ENCODE measurements around the gene GPR155.

DNA sequence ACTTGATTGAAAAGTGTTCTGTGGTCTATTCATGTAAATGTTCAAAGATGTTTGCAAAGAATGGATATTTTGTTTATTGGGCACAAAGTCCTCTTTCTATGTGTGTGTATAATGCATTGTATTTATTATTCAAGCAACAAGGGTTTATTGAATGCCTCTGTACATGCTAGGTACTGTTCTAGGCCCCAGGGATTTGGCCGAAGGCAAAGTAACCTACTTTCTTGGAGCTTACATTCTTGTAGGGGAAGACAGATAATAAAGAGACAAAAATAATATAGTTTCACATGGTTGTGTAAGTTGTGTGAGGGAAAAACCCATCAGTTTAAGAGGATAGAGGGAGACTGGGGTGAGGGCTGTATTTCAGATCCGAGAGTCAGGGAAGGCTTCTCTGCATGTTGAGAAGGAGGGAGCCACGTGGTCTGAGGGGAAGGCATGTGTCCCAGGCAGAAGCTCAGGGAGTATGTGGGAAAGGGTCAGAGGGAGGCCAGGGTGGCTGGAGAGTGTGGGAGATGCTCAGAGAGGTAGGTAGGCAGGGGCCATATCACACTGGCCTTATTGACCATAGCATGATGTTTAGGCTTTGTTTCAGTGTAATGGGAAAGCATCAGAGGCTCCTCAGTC is 40.4 kb upstream of the GPR155 start:
- TF ChIP-seq GATA3 (IDR thresholded peaks at IDR 0.05; ENCODE audit: low read depth, low read length) (no peak), GATA2 (IDR thresholded peaks at IDR 0.05; ENCODE audit: low read depth, low read length) (no peak)
